ENCODE results near the gene LRPAP1.

- TF ChIP-seq CTCF (IDR thresholded peaks at IDR 0.05) (no peak), EZH2 (IDR thresholded peaks at IDR 0.05; ENCODE audit: borderline replicate concordance, insufficient read depth, low read depth, low read length, poor library complexity, severe bottlenecking) (no peak)
Measured at GRCh38 chr4:3523146-3523627, 9.0 kb downstream of the LRPAP1 start.
